Mucosa of stomach (tissue), 1 donor: ENCODE data around the gene ANKRD11.
A peak's percentile ranks its signal among the peaks of the same experiment; 100 is the strongest.
"Not testable (repeated sequence)": the region's sequence is repeated elsewhere in the genome, so short reads cannot be mapped to it uniquely, and the experiment has no call there.

ENCODE experiments used
- H3K27me3 ChIP-seq: one replicate; pipeline ENCODE4 v1.7.0; 2013; ENCODE audit warnings: mild to moderate bottlenecking, low read length; ENCODE audit not compliant: control insufficient read depth, insufficient read depth
- H3K36me3 ChIP-seq: one replicate; pipeline ENCODE4 v1.7.0; 2013; ENCODE audit warnings: low read length; ENCODE audit not compliant: control insufficient read depth, insufficient read depth
- H3K4me1 ChIP-seq: one replicate; pipeline ENCODE4 v1.7.0; 2013; ENCODE audit warnings: mild to moderate bottlenecking, low read length; ENCODE audit not compliant: control insufficient read depth, insufficient read depth
- H3K4me3 ChIP-seq: one replicate; pipeline ENCODE4 v1.7.0; 2013; ENCODE audit warnings: low read length
- H3K9ac ChIP-seq: one replicate; pipeline ENCODE4 v1.7.0; 2013; ENCODE audit warnings: mild to moderate bottlenecking, low read length, moderate library complexity
- H3K9me3 ChIP-seq: one replicate; pipeline ENCODE4 v1.7.0; 2013; ENCODE audit warnings: mild to moderate bottlenecking, low read length, moderate library complexity; ENCODE audit not compliant: control insufficient read depth
- donor health status: Pancreatic carcinoma.

The ANKRD11 gene

GRCh38 chr16:89257281-89257731, 233.1 kb downstream of the ANKRD11 start:
- peak overlapping the region; percentile 47 for H3K9ac ChIP-seq
- H3K27me3 ChIP-seq = peaks cover 18% of the 10 kb centered on the region
- H3K36me3 ChIP-seq = no peaks in the 10 kb centered on the region

GRCh38 chr16:89256651-89257254, 233.6 kb downstream of the ANKRD11 start:
- no peaks in the 10 kb centered on the region for H3K36me3 ChIP-seq
- peaks cover 18% of the 10 kb centered on the region for H3K27me3 ChIP-seq
- peak overlapping the region; percentile 47 for H3K9ac ChIP-seq
- no peaks in the 10 kb centered on the region for H3K9me3 ChIP-seq
- H3K4me3 ChIP-seq = peak overlapping the region; percentile 50
- peaks cover 20% of the 10 kb centered on the region for H3K4me1 ChIP-seq

More at GRCh38 chr16:89257281-89257731, 233.1 kb downstream of the ANKRD11 start:
- peaks cover 22% of the 10 kb centered on the region for H3K4me1 ChIP-seq
- no peaks in the 10 kb centered on the region for H3K9me3 ChIP-seq
- no peak overlapping the region for H3K4me3 ChIP-seq

- peaks cover 15% of the 10 kb centered on the region for H3K4me1 ChIP-seq
- no peak overlapping the region for H3K9ac ChIP-seq
- H3K36me3 ChIP-seq = no peaks in the 10 kb centered on the region
- peaks cover 18% of the 10 kb centered on the region for H3K27me3 ChIP-seq
- H3K9me3 ChIP-seq = no peaks in the 10 kb centered on the region
- no peak overlapping the region for H3K4me3 ChIP-seq
Observed at GRCh38 chr16:89253548-89254287, 236.6 kb downstream of the ANKRD11 start.

- Histone ChIP-seq H3K4me3 (no peak overlapping the region), H3K9ac (no peak overlapping the region), H3K36me3 (no peaks in the 10 kb centered on the region), H3K4me1 (peaks cover 8% of the 10 kb centered on the region), H3K9me3 (no peaks in the 10 kb centered on the region), H3K27me3 (peaks cover 3% of the 10 kb centered on the region)
Observed at GRCh38 chr16:89248196-89248982, 242.0 kb downstream of the ANKRD11 start.

- H3K4me1 ChIP-seq, H3K36me3 ChIP-seq, H3K4me3 ChIP-seq, H3K27me3 ChIP-seq, H3K9ac ChIP-seq, H3K9me3 ChIP-seq: not testable (repeated sequence)
Observed at GRCh38 chr16:89247734-89248075, 242.7 kb downstream of the ANKRD11 start.

GRCh38 chr16:89246903-89247733, 243.2 kb downstream of the ANKRD11 start:
- no peaks in the 10 kb centered on the region for H3K36me3 ChIP-seq
- peaks cover 8% of the 10 kb centered on the region for H3K4me1 ChIP-seq
- peaks cover 3% of the 10 kb centered on the region for H3K27me3 ChIP-seq
- no peaks in the 10 kb centered on the region for H3K9me3 ChIP-seq
- H3K9ac ChIP-seq = peak overlapping the region; percentile 28
- H3K4me3 ChIP-seq = no peak overlapping the region

GRCh38 chr16:89246383-89246902, 243.9 kb downstream of the ANKRD11 start:
- peaks cover 3% of the 10 kb centered on the region for H3K27me3 ChIP-seq
- no peaks in the 10 kb centered on the region for H3K9me3 ChIP-seq
- H3K4me1 ChIP-seq = peaks cover 8% of the 10 kb centered on the region
- no peaks in the 10 kb centered on the region for H3K36me3 ChIP-seq
- peak overlapping the region; percentile 28 for H3K9ac ChIP-seq
- no peak overlapping the region for H3K4me3 ChIP-seq

- no peaks in the 10 kb centered on the region for H3K9me3 ChIP-seq
Observed at GRCh38 chr16:89244754-89245153, 245.6 kb downstream of the ANKRD11 start.

GRCh38 chr16:89244264-89244663, 246.1 kb downstream of the ANKRD11 start:
- not testable (repeated sequence) for H3K4me3 ChIP-seq, H3K9me3 ChIP-seq, H3K27me3 ChIP-seq, H3K36me3 ChIP-seq, H3K4me1 ChIP-seq, H3K9ac ChIP-seq

More at GRCh38 chr16:89244754-89245153, 245.6 kb downstream of the ANKRD11 start:
- no peaks in the 10 kb centered on the region for H3K36me3 ChIP-seq
- H3K27me3 ChIP-seq = peaks cover 3% of the 10 kb centered on the region
- peaks cover 8% of the 10 kb centered on the region for H3K4me1 ChIP-seq
- no peak overlapping the region for H3K9ac ChIP-seq
- no peak overlapping the region for H3K4me3 ChIP-seq

GRCh38 chr16:89243664-89244063, 246.7 kb downstream of the ANKRD11 start:
- H3K36me3 ChIP-seq = no peaks in the 10 kb centered on the region
- H3K9me3 ChIP-seq = no peaks in the 10 kb centered on the region
- peaks cover 3% of the 10 kb centered on the region for H3K27me3 ChIP-seq
- peaks cover 8% of the 10 kb centered on the region for H3K4me1 ChIP-seq
- no peak overlapping the region for H3K9ac ChIP-seq
- no peak overlapping the region for H3K4me3 ChIP-seq

- H3K9ac ChIP-seq = no peak overlapping the region
- H3K4me3 ChIP-seq = no peak overlapping the region
- H3K27me3 ChIP-seq = peaks cover 3% of the 10 kb centered on the region
- no peaks in the 10 kb centered on the region for H3K9me3 ChIP-seq
- no peaks in the 10 kb centered on the region for H3K36me3 ChIP-seq
- H3K4me1 ChIP-seq = peaks cover 8% of the 10 kb centered on the region
Observed at GRCh38 chr16:89242795-89243200, 247.6 kb downstream of the ANKRD11 start.
